ENCODE measurements around the gene ESRP2.

Gene ESRP2

GRCh38 chr16:68214726-68215125, 21.2 kb downstream of the ESRP2 start:
- DNase-seq = no peak

GRCh38 chr16:68206245-68206644, 29.7 kb downstream of the ESRP2 start:
- no peak for DNase-seq

- DNase-seq = no peak
Measured at GRCh38 chr16:68202091-68202519, 33.8 kb downstream of the ESRP2 start.

- peak; percentile 10 for DNase-seq
Measured at GRCh38 chr16:68200088-68200783, 35.7 kb downstream of the ESRP2 start.

GRCh38 chr16:68197250-68197649, 38.7 kb downstream of the ESRP2 start:
- DNase-seq = no peak

GRCh38 chr16:68194251-68194650, 41.7 kb downstream of the ESRP2 start:
- DNase-seq = no peak

- DNase-seq = no peak
Measured at GRCh38 chr16:68190736-68191510, 45.0 kb downstream of the ESRP2 start.

GRCh38 chr16:68190081-68190480, 45.8 kb downstream of the ESRP2 start:
- no peak for DNase-seq

GRCh38 chr16:68188170-68188569, 47.8 kb downstream of the ESRP2 start:
- no peak for DNase-seq

- DNase-seq = no peak
Measured at GRCh38 chr16:68187505-68187904, 48.4 kb downstream of the ESRP2 start.

- DNase-seq = no peak
Measured at GRCh38 chr16:68186877-68187276, 49.0 kb downstream of the ESRP2 start.

- no peak for DNase-seq
Measured at GRCh38 chr16:68183046-68183445, 52.9 kb downstream of the ESRP2 start.

GRCh38 chr16:68179855-68180254, 56.1 kb downstream of the ESRP2 start:
- DNase-seq = no peak

- no peak for DNase-seq
Measured at GRCh38 chr16:68179196-68179795, 56.6 kb downstream of the ESRP2 start.

Data from CD4-positive, alpha-beta T cell treated with Interleukin-4 for 4 hours (primary cell).